Upper lobe of left lung (tissue), 6 donors: ENCODE data around the gene CRYBA1. TPM values are rescaled to one million over a fixed set of nuclear protein-coding genes. Genes with fewer than 3 reads are reported as not detected.
"Not testable (repeated sequence)": the region's sequence is repeated elsewhere in the genome, so short reads cannot be mapped to it uniquely, and the experiment has no call there.

Experiments used
- ATAC-seq, 2 donors: fragments of 200-7000 bp; cut with Tn5 transposase; one replicate each; pipeline ENCODE4 v1.9.1; 2022; ENCODE audit warnings: mild to moderate bottlenecking in 2 of 2, moderate library complexity in 2 of 2; ENCODE audit not compliant: low FRiP score in 2 of 2
- DNase-seq, 2 donors: peaks; one replicate each; pipeline ENCODE4 v3.0.0-alpha.2; 2019 to 2020
- H3K27ac ChIP-seq, 4 donors: fragments of 200-600 bp; sonication (generic); one replicate each; pipeline ENCODE4 v1.5.1; 2016 to 2019
- H3K27me3 ChIP-seq, 4 donors: fragments of 200-600 bp; sonication (generic); one replicate each; pipeline ENCODE4 v1.5.1; 2017 to 2019
- H3K36me3 ChIP-seq, 4 donors: fragments of 200-600 bp; sonication (generic); one replicate each; pipeline ENCODE4 v1.5.1; 2016 to 2019
- H3K4me1 ChIP-seq, 4 donors: fragments of 200-600 bp; sonication (generic); one replicate each; pipeline ENCODE4 v1.5.1; 2018 to 2019
- H3K4me3 ChIP-seq, 4 donors: fragments of 200-600 bp; sonication (generic); one replicate each; pipeline ENCODE4 v1.5.1; 2017 to 2019; ENCODE audit warnings: mild to moderate bottlenecking in 2 of 4, moderate library complexity in 1 of 4
- H3K9me3 ChIP-seq, 4 donors: fragments of 200-600 bp; sonication (generic); one replicate each; pipeline ENCODE4 v1.5.1; 2018 to 2019
- EP300 ChIP-seq, 4 donors: sonication (generic); formaldehyde crosslinking; IDR thresholded peaks; one replicate each; pipeline ENCODE4 v1.5.1; 2017; ENCODE audit warnings: antibody characterized with exemption in 4 of 4, control low read depth in 2 of 4
- POLR2A ChIP-seq, 4 donors: fragments of 450-650 bp; IDR thresholded peaks; one replicate each; pipeline ENCODE4 v1.5.1; 2016 to 2017; ENCODE audit warnings: antibody characterized with exemption in 4 of 4, mild to moderate bottlenecking in 2 of 4
- POLR2AphosphoS5 ChIP-seq, 2 donors: sonication (generic); formaldehyde crosslinking; IDR thresholded peaks; one replicate each; pipeline ENCODE4 v1.5.1; 2017; ENCODE audit warnings: antibody characterized with exemption in 2 of 2
- WGBS, 2 donors: methylation state at CpG; one replicate each; pipeline ENCODE4 v1.1.5; 2017 to 2018; 5-methylcytosine and 5-hydroxymethylcytosine counted together
- total RNA-seq, 6 donors: library from RNA; depleted of rRNA in 4 of 6; stranded (reverse); fragments of >200 nt in 4 of 6; gene quantifications; one replicate each; pipeline versions ENCODE4 v1.1.0 to v1.2.1, GENCODE V29; 2016 to 2021
- TF ChIP-seq, protein P1 (sequence below), 6 experiments: fragments of 450-650 bp in 4 of 6; fragments of 200-600 bp in 2 of 6; sonication (generic) in 2 of 6; IDR thresholded peaks; one replicate each; pipeline ENCODE4 v1.5.1; 2016 to 2019; ENCODE audit warnings: antibody characterized with exemption in 6 of 6
- donor health status: DM: no; HTN: no; CAD: no; lungs with moderate emphysema.
- donor health status: DM: no; HTN: yes; CAD: no; lungs with severe emphysema.

The CRYBA1 gene
- total RNA-seq, 6 donors from 2014 or later, result not detected

DNA sequence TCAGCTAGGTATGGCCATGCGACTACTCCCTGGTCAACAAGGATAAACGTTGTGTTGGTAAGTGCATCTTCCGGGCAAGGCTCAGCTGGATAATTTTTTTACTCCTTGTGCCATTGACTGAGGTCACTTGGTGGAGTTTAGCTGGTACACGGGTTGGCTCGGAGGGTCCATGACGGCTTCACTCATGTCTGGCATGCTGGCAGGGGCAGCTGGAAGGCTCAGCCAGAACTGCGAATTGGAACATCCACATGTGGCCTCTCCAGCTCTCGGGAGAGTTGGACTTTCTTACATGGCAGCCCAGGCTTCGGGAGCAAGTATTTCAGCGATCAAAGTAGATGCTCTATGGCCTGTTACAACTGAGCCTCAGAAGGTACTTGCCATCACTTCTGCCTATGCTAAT is 31.5 kb upstream of the CRYBA1 start:
- Histone ChIP-seq H3K27me3 (no peaks in the 10 kb centered on the region), H3K4me3 (no peak overlapping the region), H3K4me1 (peaks cover 7 to 8% (median 7%) of the 10 kb centered on the region in 4 donors), H3K36me3 (no peaks in the 10 kb centered on the region), H3K27ac (no peak overlapping the region), H3K9me3 (no peaks in the 10 kb centered on the region)
- ATAC-seq, result no peak
- WGBS, 2 donors, result 89% methylated on average over 8 to 10 of the region's 10 CpGs
- no peak for DNase-seq
- TF ChIP-seq, protein P1, sequence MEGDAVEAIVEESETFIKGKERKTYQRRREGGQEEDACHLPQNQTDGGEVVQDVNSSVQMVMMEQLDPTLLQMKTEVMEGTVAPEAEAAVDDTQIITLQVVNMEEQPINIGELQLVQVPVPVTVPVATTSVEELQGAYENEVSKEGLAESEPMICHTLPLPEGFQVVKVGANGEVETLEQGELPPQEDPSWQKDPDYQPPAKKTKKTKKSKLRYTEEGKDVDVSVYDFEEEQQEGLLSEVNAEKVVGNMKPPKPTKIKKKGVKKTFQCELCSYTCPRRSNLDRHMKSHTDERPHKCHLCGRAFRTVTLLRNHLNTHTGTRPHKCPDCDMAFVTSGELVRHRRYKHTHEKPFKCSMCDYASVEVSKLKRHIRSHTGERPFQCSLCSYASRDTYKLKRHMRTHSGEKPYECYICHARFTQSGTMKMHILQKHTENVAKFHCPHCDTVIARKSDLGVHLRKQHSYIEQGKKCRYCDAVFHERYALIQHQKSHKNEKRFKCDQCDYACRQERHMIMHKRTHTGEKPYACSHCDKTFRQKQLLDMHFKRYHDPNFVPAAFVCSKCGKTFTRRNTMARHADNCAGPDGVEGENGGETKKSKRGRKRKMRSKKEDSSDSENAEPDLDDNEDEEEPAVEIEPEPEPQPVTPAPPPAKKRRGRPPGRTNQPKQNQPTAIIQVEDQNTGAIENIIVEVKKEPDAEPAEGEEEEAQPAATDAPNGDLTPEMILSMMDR (IDR thresholded peaks at IDR 0.05), result no peak
- no peak for TF ChIP-seq POLR2A (IDR thresholded peaks at IDR 0.05)
- TF ChIP-seq POLR2AphosphoS5 (IDR thresholded peaks at IDR 0.05), result no peak
- no peak for TF ChIP-seq EP300 (IDR thresholded peaks at IDR 0.05)

DNA sequence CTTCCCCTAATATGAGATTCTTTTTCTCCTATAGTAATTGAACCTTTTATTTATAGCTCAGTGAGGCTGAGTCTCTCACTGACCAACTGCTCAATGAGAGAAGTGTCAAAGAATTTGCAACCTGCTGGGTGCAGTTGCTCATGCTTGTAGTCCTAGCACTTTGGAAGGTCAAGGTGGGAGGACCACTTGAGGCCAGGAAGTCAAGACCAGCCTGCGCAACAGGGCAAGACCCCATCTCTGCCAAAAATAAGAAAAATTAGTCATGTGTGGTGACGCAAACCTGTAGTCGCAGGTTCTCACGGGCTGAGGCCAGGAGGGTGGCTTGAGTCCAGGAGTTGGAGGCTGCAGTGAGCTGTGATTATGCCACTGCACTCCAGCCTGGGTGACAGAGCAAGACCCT is 30.9 kb upstream of the CRYBA1 start:
- peak in 1 of 2 donors; percentile 60 for ATAC-seq
- DNase-seq, result peak in 1 of 2 donors; percentile 57
- TF ChIP-seq, protein P1 (IDR thresholded peaks at IDR 0.05), result no peak
- TF ChIP-seq EP300 (IDR thresholded peaks at IDR 0.05), result no peak
- TF ChIP-seq POLR2A (IDR thresholded peaks at IDR 0.05), result no peak
- TF ChIP-seq POLR2AphosphoS5 (IDR thresholded peaks at IDR 0.05), result no peak
- Histone ChIP-seq H3K4me1 (peaks cover 7 to 8% (median 7%) of the 10 kb centered on the region in 4 donors), H3K9me3 (no peaks in the 10 kb centered on the region), H3K27me3 (no peaks in the 10 kb centered on the region), H3K36me3 (no peaks in the 10 kb centered on the region), H3K27ac (no peak overlapping the region), H3K4me3 (no peak overlapping the region)
- 60 to 62% methylated on average over 4 of the region's 4 CpGs for WGBS, 2 donors

DNA sequence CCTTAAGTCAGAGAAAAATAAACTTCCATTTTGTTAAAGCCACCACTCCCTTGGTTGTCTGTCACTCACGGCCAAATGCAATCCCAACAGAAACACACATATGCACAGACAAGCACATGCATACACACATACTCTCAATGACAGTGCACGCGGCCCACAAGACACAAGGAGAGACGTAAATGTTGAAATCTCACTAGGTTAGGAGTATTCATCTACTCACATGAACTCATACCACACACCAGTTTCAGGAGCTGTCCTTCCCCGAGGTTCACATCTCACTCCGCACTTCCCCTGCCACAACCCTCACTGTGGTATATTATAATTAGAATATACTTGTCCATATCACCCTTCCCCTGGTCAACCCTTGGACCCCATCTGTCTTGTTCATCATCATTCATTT is 30.5 kb upstream of the CRYBA1 start:
- 78 to 81% methylated on average over 6 of the region's 6 CpGs for WGBS, 2 donors
- ATAC-seq, result no peak
- DNase-seq, result no peak
- Histone ChIP-seq H3K36me3 (no peaks in the 10 kb centered on the region), H3K4me3 (no peak overlapping the region), H3K27me3 (no peaks in the 10 kb centered on the region), H3K27ac (no peak overlapping the region), H3K4me1 (peaks cover 7 to 8% (median 7%) of the 10 kb centered on the region in 4 donors), H3K9me3 (no peaks in the 10 kb centered on the region)
- TF ChIP-seq EP300 (IDR thresholded peaks at IDR 0.05), result no peak

DNA sequence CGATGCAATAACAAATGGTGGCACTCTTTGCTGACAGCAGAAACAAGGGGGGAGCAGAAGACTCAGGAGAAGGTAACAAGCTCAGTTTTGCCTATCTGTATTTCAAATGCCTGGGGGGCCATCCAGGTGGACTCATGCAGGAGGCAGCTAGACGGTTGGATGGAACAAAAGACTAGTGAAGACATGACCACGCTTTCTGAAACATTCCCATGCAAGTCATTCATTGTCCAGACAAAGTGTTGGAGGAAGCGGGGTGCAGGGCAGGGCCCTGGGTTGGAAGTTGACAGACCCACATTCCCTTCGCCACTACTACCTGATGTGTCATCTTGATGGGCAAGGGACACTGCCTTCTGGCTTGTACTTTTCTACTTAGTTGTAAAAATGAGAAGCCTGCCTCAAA is 29.8 kb upstream of the CRYBA1 start:
- no peak for DNase-seq
- Histone ChIP-seq H3K27me3 (no peaks in the 10 kb centered on the region), H3K27ac (no peak overlapping the region), H3K4me1 (peaks cover 7 to 8% (median 7%) of the 10 kb centered on the region in 4 donors), H3K4me3 (no peak overlapping the region), H3K36me3 (no peaks in the 10 kb centered on the region), H3K9me3 (no peaks in the 10 kb centered on the region)
- WGBS, 2 donors, result 80 to 83% methylated on average over 5 of the region's 5 CpGs
- TF ChIP-seq EP300 (IDR thresholded peaks at IDR 0.05) (no peak), POLR2A (IDR thresholded peaks at IDR 0.05) (no peak), POLR2AphosphoS5 (IDR thresholded peaks at IDR 0.05) (no peak)
- TF ChIP-seq, protein P1 (IDR thresholded peaks at IDR 0.05), result no peak
- no peak for ATAC-seq

DNA sequence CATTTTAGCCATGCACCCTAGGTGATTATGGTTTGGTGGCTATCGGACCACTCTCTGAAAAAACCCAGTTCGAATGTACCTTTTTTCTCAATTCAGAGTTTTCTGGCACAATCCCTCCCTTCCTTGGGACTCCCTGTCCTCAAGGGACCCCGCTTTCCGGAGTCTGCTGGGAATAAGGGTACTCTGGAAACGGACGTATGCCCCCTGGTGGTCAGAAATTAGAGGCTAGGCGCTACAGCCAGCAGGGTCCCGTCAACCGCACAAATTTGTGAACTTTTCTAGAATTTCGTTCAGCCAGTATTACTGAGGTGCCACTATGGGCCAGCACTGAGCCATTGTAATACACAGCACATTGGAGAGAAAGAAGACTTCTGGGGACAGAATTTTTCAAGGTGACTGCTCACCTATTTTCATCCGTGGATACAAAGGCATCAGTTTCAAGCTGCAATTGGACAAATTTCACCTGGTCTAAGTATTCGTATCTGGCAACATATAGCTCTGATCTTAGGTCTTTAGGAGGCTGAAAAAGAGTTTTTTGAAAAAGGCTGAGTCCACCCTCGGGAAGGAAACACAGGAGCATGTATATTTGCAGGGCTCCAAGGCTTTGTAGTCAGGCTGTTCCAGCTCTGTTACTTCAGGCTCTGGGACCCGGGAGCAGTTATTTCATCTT is 27.1 kb upstream of the CRYBA1 start:
- 17 to 18% methylated on average over 14 of the region's 14 CpGs for WGBS, 2 donors
- H3K4me3 ChIP-seq, result no peak overlapping the region
- H3K9me3 ChIP-seq, result no peaks in the 10 kb centered on the region
- H3K27ac ChIP-seq, result no peak overlapping the region
- H3K4me1 ChIP-seq, result peaks cover 7 to 8% (median 7%) of the 10 kb centered on the region in 4 donors
- peak; percentile 78 to 94 for ATAC-seq
- no peaks in the 10 kb centered on the region for H3K27me3 ChIP-seq
- no peaks in the 10 kb centered on the region for H3K36me3 ChIP-seq
- TF ChIP-seq POLR2A (IDR thresholded peaks at IDR 0.05) (no peak), EP300 (IDR thresholded peaks at IDR 0.05) (no peak), POLR2AphosphoS5 (IDR thresholded peaks at IDR 0.05) (peak in 1 of 2 donors; percentile 8)
- TF ChIP-seq, protein P1 (IDR thresholded peaks at IDR 0.05), result peak; percentile 84 to 94 (median 90)
- DNase-seq, result peak in 1 of 2 donors; percentile 73

DNA sequence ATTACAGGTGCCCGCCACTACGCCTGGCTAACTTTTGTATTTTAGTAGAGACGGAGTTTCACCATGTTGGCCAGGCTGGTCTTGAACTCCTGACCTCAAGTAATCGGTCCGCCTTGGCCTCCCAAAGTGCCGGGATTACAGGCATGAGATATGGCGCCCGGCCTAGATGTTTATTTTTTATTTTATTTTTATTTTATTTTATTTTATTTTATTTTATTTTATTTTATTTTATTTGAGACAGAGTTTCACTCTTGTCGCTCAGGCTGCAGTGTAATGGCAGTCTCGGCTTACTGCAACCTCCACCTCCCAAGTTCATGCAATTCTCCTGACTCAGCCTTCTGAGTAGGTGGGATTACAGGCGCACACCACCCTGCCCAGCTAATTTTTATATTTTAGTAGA is 25.3 kb upstream of the CRYBA1 start:
- H3K27me3 ChIP-seq, H3K27ac ChIP-seq, DNase-seq, H3K4me1 ChIP-seq, ATAC-seq, H3K4me3 ChIP-seq, H3K36me3 ChIP-seq, H3K9me3 ChIP-seq: not testable (repeated sequence)
- WGBS, 2 donors, result 96 to 97% methylated on average over 11 of the region's 11 CpGs
